ENCODE results near the gene CDK15. TPM values are rescaled to one million over a fixed set of nuclear protein-coding genes. Genes with fewer than 3 reads are reported as not detected.

Gene CDK15
- total RNA-seq, 3 donors from 2014 or later (not counting 1 experiment from before 2014, with no cell fraction given), result 0.72 to 2.5 TPM; not detected in 1

GRCh38 chr2:201827621-201828020 lies 21.3 kb downstream of the CDK15 start:
- no peak for TF ChIP-seq CTCF (IDR thresholded peaks at IDR 0.05)
- Mint-ChIP-seq H3K4me3 (no peak overlapping the region), H3K4me1 (no peaks in the 10 kb centered on the region), H3K36me3 (no peaks in the 10 kb centered on the region), H3K27ac (no peak overlapping the region), H3K27me3 (ENCODE audit: low read depth in 2 of 2) (peaks cover 9 to 22% of the 10 kb centered on the region in 2 donors), H3K9me3 (no peaks in the 10 kb centered on the region)
- no peaks in the 10 kb centered on the region for H3K9me3 ChIP-seq (ENCODE audit: control insufficient read depth, insufficient read depth, low read length)
- no peak for ATAC-seq
- no peak overlapping the region for H3K4me3 ChIP-seq (ENCODE audit: low read length)
- intact Hi-C loops (cut with micrococcal nuclease), result no loop called here
- H3K27me3 ChIP-seq (ENCODE audit: control insufficient read depth, insufficient read depth, low read length), result peaks cover 3% of the 10 kb centered on the region
- WGBS (ENCODE audit: insufficient coverage), result 93% methylated on average over 3 of the region's 3 CpGs
- H3K36me3 ChIP-seq (ENCODE audit: control insufficient read depth, insufficient read depth, low read length), result no peaks in the 10 kb centered on the region
- DNase-seq, result no peak
- H3K4me1 ChIP-seq (ENCODE audit: control insufficient read depth, insufficient read depth, low read length), result no peaks in the 10 kb centered on the region
- no peak overlapping the region for H3K27ac ChIP-seq (ENCODE audit: low read length)

GRCh38 chr2:201828220-201828619 lies 21.9 kb downstream of the CDK15 start:
- no peaks in the 10 kb centered on the region for H3K4me1 ChIP-seq (ENCODE audit: control insufficient read depth, insufficient read depth, low read length)
- 94% methylated on average over 2 of the region's 2 CpGs for WGBS (ENCODE audit: insufficient coverage)

GRCh38 chr2:201830666-201831065 lies 24.3 kb downstream of the CDK15 start:
- DNase-seq (no peak), ATAC-seq (no peak)
- no peaks in the 10 kb centered on the region for H3K4me1 Mint-ChIP-seq
- no peak overlapping the region for H3K27ac Mint-ChIP-seq
- Histone ChIP-seq H3K4me1 (ENCODE audit: control insufficient read depth, insufficient read depth, low read length) (no peaks in the 10 kb centered on the region), H3K4me3 (ENCODE audit: low read length) (no peak overlapping the region), H3K36me3 (ENCODE audit: control insufficient read depth, insufficient read depth, low read length) (no peaks in the 10 kb centered on the region), H3K27ac (ENCODE audit: low read length) (no peak overlapping the region), H3K9me3 (ENCODE audit: control insufficient read depth, insufficient read depth, low read length) (no peaks in the 10 kb centered on the region), H3K27me3 (ENCODE audit: control insufficient read depth, insufficient read depth, low read length) (no peaks in the 10 kb centered on the region)
- intact Hi-C loops (cut with micrococcal nuclease), result no loop called here
- peaks cover 9 to 19% of the 10 kb centered on the region in 2 donors for H3K27me3 Mint-ChIP-seq (ENCODE audit: low read depth in 2 of 2)
- no peak overlapping the region for H3K4me3 Mint-ChIP-seq
- 93% methylated on average over 1 of the region's 1 CpG for WGBS (ENCODE audit: insufficient coverage)
- no peaks in the 10 kb centered on the region for H3K36me3 Mint-ChIP-seq
- H3K9me3 Mint-ChIP-seq, result no peaks in the 10 kb centered on the region
- no peak for TF ChIP-seq CTCF (IDR thresholded peaks at IDR 0.05)

More at GRCh38 chr2:201828220-201828619, 21.9 kb downstream of the CDK15 start:
- no peaks in the 10 kb centered on the region for H3K4me1 Mint-ChIP-seq
- H3K27ac ChIP-seq (ENCODE audit: low read length), result no peak overlapping the region
- no peak overlapping the region for H3K4me3 Mint-ChIP-seq
- no peak for DNase-seq
- peaks cover 9 to 22% of the 10 kb centered on the region in 2 donors for H3K27me3 Mint-ChIP-seq (ENCODE audit: low read depth in 2 of 2)
- intact Hi-C loops (cut with micrococcal nuclease), result no loop called here
- H3K9me3 ChIP-seq (ENCODE audit: control insufficient read depth, insufficient read depth, low read length), result no peaks in the 10 kb centered on the region
- TF ChIP-seq CTCF (IDR thresholded peaks at IDR 0.05), result no peak
- H3K36me3 Mint-ChIP-seq, result no peaks in the 10 kb centered on the region
- H3K36me3 ChIP-seq (ENCODE audit: control insufficient read depth, insufficient read depth, low read length), result no peaks in the 10 kb centered on the region
- H3K27ac Mint-ChIP-seq, result no peak overlapping the region
- peaks cover 2% of the 10 kb centered on the region for H3K27me3 ChIP-seq (ENCODE audit: control insufficient read depth, insufficient read depth, low read length)
- H3K9me3 Mint-ChIP-seq, result no peaks in the 10 kb centered on the region
- no peak overlapping the region for H3K4me3 ChIP-seq (ENCODE audit: low read length)
- ATAC-seq, result no peak

GRCh38 chr2:201831469-201831868 lies 25.1 kb downstream of the CDK15 start:
- Mint-ChIP-seq H3K4me3 (no peak overlapping the region), H3K4me1 (no peaks in the 10 kb centered on the region), H3K27ac (no peak overlapping the region), H3K9me3 (no peaks in the 10 kb centered on the region), H3K27me3 (ENCODE audit: low read depth in 2 of 2) (peaks cover 9 to 20% of the 10 kb centered on the region in 2 donors), H3K36me3 (no peaks in the 10 kb centered on the region)
- Histone ChIP-seq H3K4me1 (ENCODE audit: control insufficient read depth, insufficient read depth, low read length) (no peaks in the 10 kb centered on the region), H3K4me3 (ENCODE audit: low read length) (no peak overlapping the region), H3K36me3 (ENCODE audit: control insufficient read depth, insufficient read depth, low read length) (no peaks in the 10 kb centered on the region), H3K27me3 (ENCODE audit: control insufficient read depth, insufficient read depth, low read length) (no peaks in the 10 kb centered on the region), H3K9me3 (ENCODE audit: control insufficient read depth, insufficient read depth, low read length) (no peaks in the 10 kb centered on the region), H3K27ac (ENCODE audit: low read length) (no peak overlapping the region)
- intact Hi-C loops (cut with micrococcal nuclease), result no loop called here
- no peak for TF ChIP-seq CTCF (IDR thresholded peaks at IDR 0.05)
- 80% methylated on average over 1 of the region's 2 CpGs for WGBS (ENCODE audit: insufficient coverage)
- ATAC-seq (no peak), DNase-seq (no peak)

Measured in natural killer cell (primary cell).